ENCODE data around the gene RNF151. TPM values are rescaled to one million over a fixed set of nuclear protein-coding genes. Genes with fewer than 3 reads are reported as not detected.
A peak's percentile ranks its signal among the peaks of the same experiment; 100 is the strongest.

RNF151 gene
- polyA plus RNA-seq, 2 of the 4 experiments (the other 2 are of a cell fraction): not detected

DNA sequence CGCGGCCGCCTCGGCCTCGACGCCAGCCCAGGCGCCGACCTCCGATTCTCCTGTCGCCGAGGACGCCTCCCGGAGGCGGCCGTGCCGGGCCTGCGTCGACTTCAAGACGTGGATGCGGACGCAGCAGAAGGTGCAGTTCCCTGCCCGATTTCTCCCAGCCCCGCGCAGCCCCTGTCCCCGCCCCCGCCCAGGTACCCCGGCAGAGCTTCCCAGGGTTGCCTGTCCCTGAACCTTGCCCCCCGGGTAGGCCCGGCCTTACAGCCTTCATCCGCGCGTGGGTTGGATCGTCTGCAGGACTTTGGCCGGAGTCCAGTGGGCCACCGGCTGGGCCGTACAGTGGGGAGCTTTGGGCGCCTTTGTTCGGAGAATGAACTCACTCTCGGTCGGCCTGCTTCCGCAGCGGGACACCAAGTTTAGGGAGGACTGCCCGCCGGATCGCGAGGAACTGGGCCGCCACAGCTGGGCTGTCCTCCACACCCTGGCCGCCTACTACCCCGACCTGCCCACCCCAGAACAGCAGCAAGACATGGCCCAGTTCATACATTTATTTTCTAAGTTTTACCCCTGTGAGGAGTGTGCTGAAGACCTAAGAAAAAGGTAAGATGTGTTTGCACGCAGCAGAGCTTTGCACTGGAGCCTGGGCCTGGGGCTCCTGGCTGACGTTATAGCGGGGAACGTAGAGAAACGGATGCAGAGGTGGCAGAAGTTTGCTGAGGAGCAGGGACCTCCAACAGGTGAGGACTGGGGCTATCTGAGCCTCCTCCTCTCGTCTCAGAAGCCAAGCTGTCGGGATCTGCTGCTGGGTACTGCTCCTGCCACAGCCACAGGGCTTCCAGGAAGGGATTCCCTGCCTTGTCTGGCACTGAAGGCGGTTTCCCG, 17.9 kb downstream of the RNF151 start:
- POLR2A ChIA-PET: interaction anchor here (0.6 to 5.4 kb wide), 6 partner anchors 13 to 604 kb away, joined by 3 to 50 read pairs (median 3); partner anchors contain the start of genes RPS2, TBL3 and TRAF7
- Histone ChIP-seq H3K27ac (peak overlapping the region; percentile 86 to 94), H3K4me2 (peak overlapping the region; percentile 88), H3K4me1 (peaks cover 45% of the 10 kb centered on the region), H3K9me3 (no peaks in the 10 kb centered on the region), H3K4me3 (peak overlapping the region; percentile 67)
- ATAC-seq (peak; percentile 7 to 9; a peak in 3 of 6 replicates), FAIRE-seq (no peak), DNase-seq (ENCODE audit: low read depth in 1 of 2, low spot score in 1 of 2) (no peak)
- CTCF ChIA-PET: interaction anchor here (0.6 to 19.7 kb wide), 5 partner anchors 9 to 156 kb away, joined by 3 to 196 read pairs (median 3); partner anchors contain the start of gene ZNF598
- TF ChIP-seq KDM5A (IDR thresholded peaks at IDR 0.05) (peak; percentile 56; the same call in 1 of the 2 replicates), JUN (IDR thresholded peaks at IDR 0.05) (peak in 1 of 2 experiments; percentile 1; a peak in 2 of 5 replicates), PHF8 (IDR thresholded peaks at IDR 0.05; ENCODE audit: borderline replicate concordance, low read depth) (peak; percentile 96; the same call in 1 of the 2 replicates), RCOR1 (IDR thresholded peaks at IDR 0.05; ENCODE audit: low read depth, low read length) (no peak), HDAC2 (IDR thresholded peaks at IDR 0.05) (no peak)
- WGBS (ENCODE audit: missing lambda C conversion rate): 10% methylated on average over 51 of the region's 58 CpGs

GRCh38 chr16:1985466-1986150, 19.0 kb downstream of the RNF151 start:
- 90% methylated on average over 14 of the region's 14 CpGs for WGBS (ENCODE audit: missing lambda C conversion rate)
- no peak for FAIRE-seq

GRCh38 chr16:1987198-1987597, 20.5 kb downstream of the RNF151 start:
- TF ChIP-seq MYC (IDR thresholded peaks at IDR 0.05; ENCODE audit: borderline replicate concordance, low read length) (no peak), E2F6 (IDR thresholded peaks at IDR 0.05; ENCODE audit: borderline replicate concordance, low read depth) (no peak), ELK1 (IDR thresholded peaks at IDR 0.05; ENCODE audit: low read depth, low read length) (no peak)
- Histone ChIP-seq H3K4me2 (no peak overlapping the region), H3K27ac (0 out of 6 replicates have a peak overlapping the region, but pooled peaks of 1 of the 2 experiments have one; percentile 4), H3K9me3 (no peaks in the 10 kb centered on the region), H3K4me1 (peaks cover 54% of the 10 kb centered on the region), H3K4me3 (no peak overlapping the region)
- POLR2A ChIA-PET: interaction anchor here (1.5 kb wide), 1 partner anchor 22 kb away, joined by 9 read pairs; the partner anchor contains the start of gene RPS2
- DNase-seq (ENCODE audit: low read depth in 1 of 2, low spot score in 1 of 2): no peak
- FAIRE-seq: no peak
- 88% methylated on average over 7 of the region's 10 CpGs for WGBS (ENCODE audit: missing lambda C conversion rate)
- no peak for ATAC-seq
- CTCF ChIA-PET: interaction anchor here (0.8 to 19.7 kb wide), 4 partner anchors 10 to 153 kb away, joined by 3 to 196 read pairs (median 5); partner anchors contain the start of gene ZNF598

More at GRCh38 chr16:1985466-1986150, 19.0 kb downstream of the RNF151 start:
- Histone ChIP-seq H3K27ac (peak overlapping the region in 1 of 2 experiments; percentile 94; a peak in 3 of 6 replicates), H3K4me1 (peaks cover 49% of the 10 kb centered on the region), H3K9me3 (no peaks in the 10 kb centered on the region), H3K4me3 (peak overlapping the region; percentile 67), H3K4me2 (peak overlapping the region; percentile 88)
- ATAC-seq (no peak), DNase-seq (ENCODE audit: low read depth in 1 of 2, low spot score in 1 of 2) (no peak)
- POLR2A ChIA-PET: interaction anchor here (5.4 kb wide), 1 partner anchor 20 kb away, joined by 50 read pairs; the partner anchor contains the start of gene RPS2
- 0 out of 2 replicates have a peak, but pooled peaks have one; percentile 26 for TF ChIP-seq PBX3 (IDR thresholded peaks at IDR 0.05)
- no peak for TF ChIP-seq RARB (CRISPR knock-in tag; IDR thresholded peaks at IDR 0.05)
- CTCF ChIA-PET: interaction anchor here (2.4 to 19.7 kb wide), 2 partner anchors 19 to 155 kb away, joined by 10 to 196 read pairs; partner anchors contain the start of gene ZNF598

Data from A549 (cell line).